AG10803 (cell line): ENCODE measurements around the gene WFIKKN1.

Experiments
- DNase-seq: peaks from one replicate; pipeline ENCODE4 v3.0.0; 2010; ENCODE audit warnings: low read depth
- H3K4me3 ChIP-seq: 2 replicates; pipeline ENCODE4 v1.5.1; 2011; ENCODE audit warnings: mild to moderate bottlenecking, low read length, control low read depth
- TF ChIP-seq, protein P1 (sequence below): conservative IDR thresholded peaks from 2 replicates; pipeline ENCODE4 v1.5.1; 2011; ENCODE audit warnings: mild to moderate bottlenecking, low read length, control low read depth, inconsistent platforms

The WFIKKN1 gene

GRCh38 chr16:625977-626765 is 4.6 kb upstream of the WFIKKN1 start:
- no peak overlapping the region for H3K4me3 ChIP-seq
- TF ChIP-seq, protein P1, sequence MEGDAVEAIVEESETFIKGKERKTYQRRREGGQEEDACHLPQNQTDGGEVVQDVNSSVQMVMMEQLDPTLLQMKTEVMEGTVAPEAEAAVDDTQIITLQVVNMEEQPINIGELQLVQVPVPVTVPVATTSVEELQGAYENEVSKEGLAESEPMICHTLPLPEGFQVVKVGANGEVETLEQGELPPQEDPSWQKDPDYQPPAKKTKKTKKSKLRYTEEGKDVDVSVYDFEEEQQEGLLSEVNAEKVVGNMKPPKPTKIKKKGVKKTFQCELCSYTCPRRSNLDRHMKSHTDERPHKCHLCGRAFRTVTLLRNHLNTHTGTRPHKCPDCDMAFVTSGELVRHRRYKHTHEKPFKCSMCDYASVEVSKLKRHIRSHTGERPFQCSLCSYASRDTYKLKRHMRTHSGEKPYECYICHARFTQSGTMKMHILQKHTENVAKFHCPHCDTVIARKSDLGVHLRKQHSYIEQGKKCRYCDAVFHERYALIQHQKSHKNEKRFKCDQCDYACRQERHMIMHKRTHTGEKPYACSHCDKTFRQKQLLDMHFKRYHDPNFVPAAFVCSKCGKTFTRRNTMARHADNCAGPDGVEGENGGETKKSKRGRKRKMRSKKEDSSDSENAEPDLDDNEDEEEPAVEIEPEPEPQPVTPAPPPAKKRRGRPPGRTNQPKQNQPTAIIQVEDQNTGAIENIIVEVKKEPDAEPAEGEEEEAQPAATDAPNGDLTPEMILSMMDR = no peak
- DNase-seq = no peak

GRCh38 chr16:626787-627453 is 3.9 kb upstream of the WFIKKN1 start:
- TF ChIP-seq, protein P1 = no peak
- DNase-seq = peak; percentile 94
- no peak overlapping the region for H3K4me3 ChIP-seq

DNA sequence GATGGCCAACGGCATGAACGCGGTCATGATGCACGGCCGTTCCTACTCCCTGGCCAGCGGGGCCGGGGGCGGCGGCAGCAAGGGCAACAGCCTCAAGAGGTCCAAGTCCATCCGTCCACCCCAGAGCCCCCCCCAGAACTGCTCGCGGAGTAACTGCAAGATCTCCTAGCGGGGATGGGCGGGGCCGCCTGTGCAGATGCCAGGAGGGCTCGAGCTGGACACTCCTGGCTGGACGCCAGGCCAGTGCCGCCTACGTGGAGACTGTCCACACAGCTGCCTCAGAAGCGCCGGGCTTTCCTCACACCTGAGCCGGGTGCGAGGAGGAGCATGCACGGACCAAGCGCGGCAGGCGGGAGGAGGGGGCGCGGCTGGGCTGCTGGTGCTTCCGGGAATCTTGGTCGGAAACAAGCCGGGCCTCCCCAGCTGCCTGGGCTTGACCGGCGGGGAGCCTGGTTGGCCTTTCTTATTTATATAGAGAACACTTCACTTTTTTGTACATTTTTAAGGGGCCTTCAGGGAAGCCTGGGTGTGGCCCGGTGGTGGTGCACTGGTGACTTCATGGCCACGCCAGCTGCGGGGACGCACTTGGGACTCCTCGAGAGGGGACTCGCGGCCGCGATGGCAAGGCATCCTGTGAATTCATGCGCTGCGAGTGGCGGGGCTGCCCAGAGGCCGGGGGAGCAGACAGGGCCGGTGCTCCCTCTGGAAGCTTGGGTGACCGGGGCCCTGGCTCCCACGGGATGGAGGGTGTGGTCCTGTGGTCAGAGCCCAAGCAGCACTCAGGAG is 3.1 kb upstream of the WFIKKN1 start:
- H3K4me3 ChIP-seq = no peak overlapping the region
- TF ChIP-seq, protein P1 = no peak
- DNase-seq = no peak

DNA sequence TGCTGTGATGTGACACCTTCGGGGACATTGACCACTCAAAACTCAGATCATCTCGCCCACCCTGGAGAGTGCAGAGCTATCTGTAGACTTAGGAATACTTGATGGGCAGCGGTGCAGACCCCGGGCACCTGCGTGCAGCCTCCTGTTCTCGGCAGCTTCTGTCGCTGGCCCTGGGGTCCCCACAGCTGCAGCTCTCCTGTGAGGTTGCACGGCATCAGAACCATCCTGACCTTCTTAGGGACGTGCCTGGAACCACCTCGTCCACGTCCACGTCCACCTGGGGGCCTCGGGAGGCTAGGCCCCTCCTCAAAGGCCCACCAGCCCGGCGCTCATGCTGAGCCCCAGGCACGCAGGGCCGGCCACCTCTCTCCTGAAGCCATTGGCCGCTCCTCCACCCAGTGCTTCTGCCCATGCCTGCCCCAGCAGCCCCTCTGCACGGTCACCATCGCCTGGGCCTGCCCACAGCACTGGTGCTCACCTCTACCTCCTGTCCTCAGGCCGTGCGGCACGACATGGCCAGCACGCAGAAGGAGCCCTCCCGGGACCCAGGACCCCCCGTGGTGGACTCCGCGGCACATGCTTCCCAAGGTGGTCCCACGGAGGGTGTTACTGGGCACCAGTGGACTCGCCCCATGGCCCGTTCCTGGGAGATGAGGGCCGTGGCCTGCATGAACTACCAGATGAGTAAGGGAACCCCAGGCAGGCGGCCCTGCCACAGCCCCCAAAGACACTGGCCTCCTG is 2.3 kb upstream of the WFIKKN1 start:
- H3K4me3 ChIP-seq = no peak overlapping the region
- DNase-seq = no peak
- TF ChIP-seq, protein P1 = no peak

DNA sequence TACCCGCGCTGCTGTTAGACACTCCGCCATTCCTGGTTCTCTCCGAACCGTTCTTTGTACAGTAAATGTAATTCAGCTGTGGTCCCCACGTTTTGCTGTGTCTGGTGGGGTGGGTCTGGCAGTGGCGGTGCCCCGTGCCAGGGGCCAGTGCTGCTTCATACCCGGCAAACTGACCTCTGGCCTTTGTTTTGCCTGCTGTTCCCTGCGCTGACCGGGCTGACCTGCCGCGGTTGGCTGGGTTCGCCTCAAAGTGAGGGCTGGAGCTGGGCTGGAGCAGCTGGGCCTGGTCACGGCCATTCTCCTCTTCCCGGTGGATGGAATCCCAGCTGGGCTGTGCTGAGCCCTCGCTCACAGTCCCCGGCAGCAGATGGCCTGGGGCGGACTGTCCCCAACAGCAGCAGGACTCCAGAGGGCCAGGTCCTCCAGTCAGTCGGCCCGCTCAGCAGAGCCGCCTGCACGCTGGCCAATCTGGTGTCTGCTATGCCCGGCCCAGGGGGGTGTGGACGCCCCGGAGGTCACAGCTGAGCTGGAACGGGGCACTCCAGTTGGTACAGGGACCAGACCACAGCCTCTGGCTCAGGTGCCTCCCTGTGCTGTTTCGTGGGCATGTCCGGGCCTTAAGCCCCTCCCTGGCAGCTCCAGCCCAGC is 1.5 kb upstream of the WFIKKN1 start:
- H3K4me3 ChIP-seq = no peak overlapping the region
- TF ChIP-seq, protein P1 = no peak

DNA sequence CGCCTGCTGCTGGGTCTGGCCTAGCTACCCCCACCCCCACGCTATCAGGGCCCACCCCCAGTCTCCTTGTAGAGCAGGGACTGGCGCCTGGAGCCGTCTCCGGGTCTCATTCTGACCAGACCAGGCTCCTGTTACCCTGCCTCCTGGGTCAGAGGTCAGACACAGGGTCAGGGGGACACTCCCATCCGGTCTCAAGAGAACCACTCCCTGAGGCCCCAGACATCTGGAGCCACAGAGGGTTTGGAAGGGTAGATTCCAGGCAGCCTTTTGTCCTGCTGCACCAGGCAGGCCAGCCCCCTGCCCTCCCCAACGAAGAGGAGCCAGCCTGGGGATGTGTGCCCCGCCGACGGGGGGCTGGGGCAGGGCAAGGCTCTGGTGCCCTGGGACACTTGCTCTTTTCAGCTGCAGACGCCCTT is 944 bp upstream of the WFIKKN1 start:
- no peak for DNase-seq
- TF ChIP-seq, protein P1 = no peak
- H3K4me3 ChIP-seq = no peak overlapping the region

More for the DNA sequence above, 1.5 kb upstream of the WFIKKN1 start:
- DNase-seq = no peak
